CD4-positive, alpha-beta T cell (primary cell): ENCODE measurements around the gene DUSP22. TPM values are rescaled to one million over a fixed set of nuclear protein-coding genes. Genes with fewer than 3 reads are reported as not detected.

Source experiments
- ATAC-seq: fragments of 200-7000 bp; cut with Tn5 transposase; one replicate; pipeline ENCODE4 v1.10.0; 2022; ENCODE audit warnings: mild to moderate bottlenecking; ENCODE audit not compliant: poor library complexity
- CTCF ChIA-PET: fragments of 350-600 bp; sonication (Branson Sonifier 250); formaldehyde crosslinking; loops from one replicate; lab custom pipeline; 2021; ENCODE audit warnings: antibody characterized with exemption, inconsistent platforms; lab: Charles Lee
- POLR2A ChIA-PET: fragments of 350-600 bp; sonication (Branson Sonifier 250); formaldehyde crosslinking; loops from one replicate; lab custom pipeline; 2021; ENCODE audit warnings: antibody characterized with exemption, inconsistent platforms; lab: Charles Lee
- DNase-seq, 14 experiments: peaks; one replicate each; pipeline ENCODE4 v3.0.0-alpha.2; 2013 to 2020; ENCODE audit warnings: mixed read lengths in 2 of 14
- H3K27ac ChIP-seq, 2 donors: one replicate each; pipeline versions ENCODE4 v1.5.1 to v1.7.0; 2013; ENCODE audit warnings: low read length in 2 of 2, low read depth in 1 of 2, mild to moderate bottlenecking in 1 of 2
- H3K27me3 ChIP-seq, 2 experiments: 1 replicate in 1 of 2; 2 replicates in 1 of 2; pipeline versions ENCODE4 v1.6.1 to v1.7.0; 2013; ENCODE audit warnings: low read length in 2 of 2, control low read depth in 1 of 2, mild to moderate bottlenecking in 1 of 2, moderate library complexity in 1 of 2; ENCODE audit not compliant: insufficient read depth in 2 of 2, control insufficient read depth in 1 of 2
- H3K36me3 ChIP-seq: one replicate; pipeline ENCODE4 v1.6.1; 2013; ENCODE audit warnings: low read length, control low read depth; ENCODE audit not compliant: insufficient read depth
- H3K4me1 ChIP-seq: one replicate; pipeline ENCODE4 v1.6.1; 2013; ENCODE audit warnings: low read length, control low read depth; ENCODE audit not compliant: insufficient read depth
- H3K4me3 ChIP-seq: one replicate; pipeline ENCODE4 v1.5.1; 2013; ENCODE audit warnings: mild to moderate bottlenecking, low read length, moderate library complexity
- H3K9me3 ChIP-seq, 2 experiments: 1 replicate in 1 of 2; 2 replicates in 1 of 2; pipeline versions ENCODE4 v1.6.1 to v1.7.0; 2013; ENCODE audit warnings: low read length in 2 of 2, mild to moderate bottlenecking in 2 of 2, control low read depth in 1 of 2, moderate library complexity in 1 of 2; ENCODE audit not compliant: control insufficient read depth in 1 of 2, insufficient read depth in 1 of 2
- H3K27ac Mint-ChIP-seq: one replicate; pipeline ENCODE4 v1.8.0; 2020; ENCODE audit warnings: mixed read lengths
- H3K27me3 Mint-ChIP-seq: one replicate; pipeline ENCODE4 v1.8.0; 2021; ENCODE audit warnings: mixed read lengths
- H3K36me3 Mint-ChIP-seq: one replicate; pipeline ENCODE4 v1.8.0; 2021; ENCODE audit warnings: low read depth, mixed read lengths
- H3K4me1 Mint-ChIP-seq: one replicate; pipeline ENCODE4 v1.8.0; 2021; ENCODE audit warnings: low read depth, mixed read lengths
- H3K4me3 Mint-ChIP-seq: one replicate; pipeline ENCODE4 v1.8.0; 2020; ENCODE audit warnings: mild to moderate bottlenecking, mixed read lengths
- H3K9me3 Mint-ChIP-seq: one replicate; pipeline ENCODE4 v1.8.0; 2020; ENCODE audit warnings: mixed read lengths
- intact Hi-C, 2 experiments: fragments of 100-400 bp; cut with DNase I in 1 of 2; cut with micrococcal nuclease in 1 of 2; formaldehyde crosslinking; loops; one replicate each; pipeline versions ENCODE4 v1.15.1 to v1.9.0; 2023 to 2025; cut with DNase I, micrococcal nuclease
- total RNA-seq, 174 experiments: library from RNA in 2 of 174; stranded (reverse) in 2 of 174; gene quantifications; one replicate each; pipeline ENCODE4 v1.2.3 and lab custom pipeline; 2021 to 2026
- TF ChIP-seq, protein P1 (sequence below): fragments of 200-600 bp; IDR thresholded peaks from one replicate; pipeline ENCODE4 v1.8.0; 2022; ENCODE audit warnings: antibody characterized with exemption, mild to moderate bottlenecking

The DUSP22 gene
- total RNA-seq, 2 experiments from 2014 or later = 25.4 to 26.3 TPM

- peaks cover 12% of the 10 kb centered on the region for H3K36me3 ChIP-seq
- H3K27me3 ChIP-seq = no peaks in the 10 kb centered on the region
- TF ChIP-seq, protein P1, sequence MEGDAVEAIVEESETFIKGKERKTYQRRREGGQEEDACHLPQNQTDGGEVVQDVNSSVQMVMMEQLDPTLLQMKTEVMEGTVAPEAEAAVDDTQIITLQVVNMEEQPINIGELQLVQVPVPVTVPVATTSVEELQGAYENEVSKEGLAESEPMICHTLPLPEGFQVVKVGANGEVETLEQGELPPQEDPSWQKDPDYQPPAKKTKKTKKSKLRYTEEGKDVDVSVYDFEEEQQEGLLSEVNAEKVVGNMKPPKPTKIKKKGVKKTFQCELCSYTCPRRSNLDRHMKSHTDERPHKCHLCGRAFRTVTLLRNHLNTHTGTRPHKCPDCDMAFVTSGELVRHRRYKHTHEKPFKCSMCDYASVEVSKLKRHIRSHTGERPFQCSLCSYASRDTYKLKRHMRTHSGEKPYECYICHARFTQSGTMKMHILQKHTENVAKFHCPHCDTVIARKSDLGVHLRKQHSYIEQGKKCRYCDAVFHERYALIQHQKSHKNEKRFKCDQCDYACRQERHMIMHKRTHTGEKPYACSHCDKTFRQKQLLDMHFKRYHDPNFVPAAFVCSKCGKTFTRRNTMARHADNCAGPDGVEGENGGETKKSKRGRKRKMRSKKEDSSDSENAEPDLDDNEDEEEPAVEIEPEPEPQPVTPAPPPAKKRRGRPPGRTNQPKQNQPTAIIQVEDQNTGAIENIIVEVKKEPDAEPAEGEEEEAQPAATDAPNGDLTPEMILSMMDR = no peak
- H3K4me1 Mint-ChIP-seq = no peaks in the 10 kb centered on the region
- peaks cover 0 to 58% of the 10 kb centered on the region in 2 experiments for H3K9me3 ChIP-seq
- no peak overlapping the region for H3K27ac ChIP-seq
- no peaks in the 10 kb centered on the region for H3K9me3 Mint-ChIP-seq
- ATAC-seq = no peak
- H3K4me3 ChIP-seq = no peak overlapping the region
- CTCF ChIA-PET = no interaction called here
- intact Hi-C loops = no loop called here
- POLR2A ChIA-PET = interaction anchor here (0.6 kb wide), 1 partner anchor 12 kb away, joined by 3 read pairs; no protein-coding TSS in a partner anchor
- no peak overlapping the region for H3K27ac Mint-ChIP-seq
- no peaks in the 10 kb centered on the region for H3K4me1 ChIP-seq
- H3K27me3 Mint-ChIP-seq = no peaks in the 10 kb centered on the region
- no peak for DNase-seq
- peaks cover 47% of the 10 kb centered on the region for H3K36me3 Mint-ChIP-seq
- no peak overlapping the region for H3K4me3 Mint-ChIP-seq
Observed at GRCh38 chr6:351867-352289, 59.6 kb downstream of the DUSP22 start.

GRCh38 chr6:352474-352873, 60.2 kb downstream of the DUSP22 start:
- Mint-ChIP-seq H3K4me3 (no peak overlapping the region), H3K9me3 (no peaks in the 10 kb centered on the region), H3K4me1 (no peaks in the 10 kb centered on the region), H3K36me3 (peaks cover 42% of the 10 kb centered on the region), H3K27ac (no peak overlapping the region), H3K27me3 (no peaks in the 10 kb centered on the region)
- intact Hi-C loops = no loop called here
- no peak overlapping the region for H3K27ac ChIP-seq
- H3K27me3 ChIP-seq = no peaks in the 10 kb centered on the region
- CTCF ChIA-PET = no interaction called here
- TF ChIP-seq, protein P1 = no peak
- DNase-seq (no peak), ATAC-seq (no peak)
- H3K9me3 ChIP-seq = peaks cover 0 to 64% of the 10 kb centered on the region in 2 experiments
- H3K36me3 ChIP-seq = peaks cover 12% of the 10 kb centered on the region
- H3K4me1 ChIP-seq = no peaks in the 10 kb centered on the region
- POLR2A ChIA-PET = no interaction called here
- H3K4me3 ChIP-seq = no peak overlapping the region

DNA sequence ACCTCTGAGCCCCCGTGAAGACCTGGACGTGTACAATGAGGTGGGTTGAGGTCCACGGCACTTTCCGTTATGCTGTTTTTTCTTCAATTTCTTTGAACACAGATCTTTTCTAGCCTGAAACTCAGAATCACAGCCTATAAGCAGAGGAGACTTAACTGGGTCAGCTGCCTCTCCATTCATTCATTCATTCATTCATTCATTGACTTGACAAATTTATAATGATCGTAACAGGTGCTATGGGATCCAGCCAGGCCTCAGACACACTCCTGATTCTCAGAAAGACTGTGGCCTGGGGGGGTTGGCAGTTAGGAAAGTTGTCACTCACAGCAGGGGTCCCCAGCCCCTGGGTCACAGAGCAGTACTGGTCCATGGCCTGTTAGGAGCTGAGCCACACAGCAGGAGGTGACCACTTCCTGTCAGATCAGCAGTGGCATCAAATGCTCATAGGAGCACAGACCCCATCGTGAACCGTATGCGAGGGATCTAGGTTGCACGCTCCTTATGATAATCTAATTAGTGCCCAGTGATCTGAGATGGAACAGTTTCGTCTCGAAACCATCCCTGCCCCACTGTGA, 60.7 kb downstream of the DUSP22 start:
- intact Hi-C loops = no loop called here
- Mint-ChIP-seq H3K36me3 (peaks cover 37% of the 10 kb centered on the region), H3K27me3 (no peaks in the 10 kb centered on the region), H3K4me3 (no peak overlapping the region), H3K4me1 (no peaks in the 10 kb centered on the region), H3K27ac (no peak overlapping the region), H3K9me3 (no peaks in the 10 kb centered on the region)
- ATAC-seq (no peak), DNase-seq (no peak)
- POLR2A ChIA-PET = no interaction called here
- CTCF ChIA-PET = no interaction called here
- Histone ChIP-seq H3K27ac (no peak overlapping the region), H3K9me3 (peaks cover 0 to 67% of the 10 kb centered on the region in 2 experiments), H3K36me3 (peaks cover 12% of the 10 kb centered on the region), H3K4me1 (no peaks in the 10 kb centered on the region), H3K4me3 (no peak overlapping the region), H3K27me3 (no peaks in the 10 kb centered on the region)
- TF ChIP-seq, protein P1 = no peak
